OCI-LY1 (cell line): ENCODE results near the gene SLK.

Experiments
- H2AFZ ChIP-seq: fragments of 200-600 bp; sonication (generic), shearing (Covaris generic); 2 replicates; pipeline ENCODE4 v1.6.0; 2014; ENCODE audit warnings: antibody characterized with exemption, mild to moderate bottlenecking, low read length
- H3F3A ChIP-seq: fragments of 200-600 bp; sonication (generic), shearing (Covaris generic); 2 replicates; pipeline ENCODE4 v1.6.0; 2014; ENCODE audit warnings: mild to moderate bottlenecking, antibody characterized with exemption, low read length, moderate library complexity; ENCODE audit not compliant: insufficient read depth
- H3K27ac ChIP-seq: fragments of 200-600 bp; sonication (generic); 2 replicates; pipeline ENCODE4 v1.5.1; 2014; ENCODE audit warnings: low read length, mixed run types, mild to moderate bottlenecking, low read depth; ENCODE audit not compliant: poor library complexity, severe bottlenecking
- H3K27me3 ChIP-seq: fragments of 200-600 bp; sonication (generic); 2 replicates; pipeline ENCODE4 v1.6.0; 2014; ENCODE audit warnings: antibody characterized with exemption, mild to moderate bottlenecking, low read length, moderate library complexity; ENCODE audit not compliant: insufficient read depth
- H3K36me3 ChIP-seq: fragments of 200-600 bp; sonication (generic); 2 replicates; pipeline ENCODE4 v1.6.1; 2014; ENCODE audit warnings: mild to moderate bottlenecking, antibody characterized with exemption, low read length, moderate library complexity, mixed read lengths; ENCODE audit not compliant: insufficient read depth
- H3K4me1 ChIP-seq: fragments of 200-600 bp; sonication (generic); 2 replicates; pipeline ENCODE4 v1.5.1; 2014; ENCODE audit warnings: mild to moderate bottlenecking, low read length, moderate library complexity; ENCODE audit not compliant: insufficient read depth, severe bottlenecking
- H3K4me2 ChIP-seq: fragments of 200-600 bp; sonication (generic), shearing (Covaris generic); 2 replicates; pipeline ENCODE4 v1.6.1; 2014; ENCODE audit warnings: low read length
- H3K4me3 ChIP-seq: fragments of 200-600 bp; sonication (generic); 2 replicates; pipeline ENCODE4 v1.5.1; 2014; ENCODE audit warnings: low read length, low read depth, mild to moderate bottlenecking, mixed read lengths; ENCODE audit not compliant: poor library complexity, severe bottlenecking
- H3K79me2 ChIP-seq: fragments of 200-600 bp; shearing (Covaris generic); 2 replicates; pipeline ENCODE4 v1.6.1; 2016; ENCODE audit warnings: mixed run types, low read length, mixed read lengths; ENCODE audit not compliant: insufficient read depth
- H3K9ac ChIP-seq: fragments of 200-600 bp; sonication (generic), shearing (Covaris generic); 2 replicates; pipeline ENCODE4 v1.6.1; 2014; ENCODE audit warnings: mild to moderate bottlenecking, low read length, mixed read lengths
- H3K9me2 ChIP-seq: fragments of 200-600 bp; sonication (generic), shearing (Covaris generic); 2 replicates; pipeline ENCODE4 v1.6.1; 2014; ENCODE audit warnings: low read depth, mild to moderate bottlenecking, low read length, mixed read lengths
- H3K9me3 ChIP-seq: fragments of 200-600 bp; shearing (Covaris generic); 2 replicates; pipeline ENCODE4 v1.6.1; 2014; ENCODE audit warnings: low read length, mixed read lengths
- H4K20me1 ChIP-seq: fragments of 200-600 bp; sonication (generic), shearing (Covaris generic); 2 replicates; pipeline ENCODE4 v1.6.0; 2016; ENCODE audit warnings: mild to moderate bottlenecking, low read length; ENCODE audit not compliant: insufficient read depth
- CTCF ChIP-seq: fragments of 200-600 bp; sonication (generic), shearing (Covaris generic); IDR thresholded peaks from 2 replicates; pipeline ENCODE4 v1.5.1; 2017; ENCODE audit warnings: mild to moderate bottlenecking, antibody characterized with exemption, low read length, moderate library complexity, mixed read lengths
- EZH2 ChIP-seq: fragments of 200-600 bp; sonication (generic), shearing (Covaris generic); IDR thresholded peaks from 2 replicates; pipeline ENCODE4 v1.8.0; 2017; ENCODE audit warnings: borderline replicate concordance, mixed run types, mild to moderate bottlenecking, antibody characterized with exemption, low read length, moderate library complexity, mixed read lengths

Gene SLK

GRCh38 chr10:104037261-104037951 is 70.5 kb downstream of the SLK start:
- Histone ChIP-seq H3K79me2 (no peaks in the 10 kb centered on the region), H3K36me3 (no peaks in the 10 kb centered on the region), H3F3A (no peaks in the 10 kb centered on the region), H3K27me3 (no peaks in the 10 kb centered on the region; the same call in 1 of the 2 replicates), H3K4me1 (no peaks in the 10 kb centered on the region), H4K20me1 (no peaks in the 10 kb centered on the region), H3K4me2 (no peak overlapping the region), H3K9ac (no peak overlapping the region), H3K4me3 (no peak overlapping the region), H2AFZ (no peak overlapping the region), H3K9me2 (no peaks in the 10 kb centered on the region), H3K9me3 (no peaks in the 10 kb centered on the region), H3K27ac (no peak overlapping the region)
- TF ChIP-seq CTCF (no peak), EZH2 (no peak)

GRCh38 chr10:104038537-104038936 is 71.6 kb downstream of the SLK start:
- no peak for TF ChIP-seq EZH2
- TF ChIP-seq CTCF = no peak
- Histone ChIP-seq H3K4me3 (no peak overlapping the region), H3K36me3 (no peaks in the 10 kb centered on the region), H4K20me1 (no peaks in the 10 kb centered on the region), H2AFZ (no peak overlapping the region), H3K9ac (no peak overlapping the region), H3K27me3 (no peaks in the 10 kb centered on the region; the same call in 1 of the 2 replicates), H3K4me2 (no peak overlapping the region), H3K9me3 (no peaks in the 10 kb centered on the region), H3K9me2 (no peaks in the 10 kb centered on the region), H3K27ac (no peak overlapping the region), H3K79me2 (no peaks in the 10 kb centered on the region), H3K4me1 (no peaks in the 10 kb centered on the region), H3F3A (no peaks in the 10 kb centered on the region)

DNA sequence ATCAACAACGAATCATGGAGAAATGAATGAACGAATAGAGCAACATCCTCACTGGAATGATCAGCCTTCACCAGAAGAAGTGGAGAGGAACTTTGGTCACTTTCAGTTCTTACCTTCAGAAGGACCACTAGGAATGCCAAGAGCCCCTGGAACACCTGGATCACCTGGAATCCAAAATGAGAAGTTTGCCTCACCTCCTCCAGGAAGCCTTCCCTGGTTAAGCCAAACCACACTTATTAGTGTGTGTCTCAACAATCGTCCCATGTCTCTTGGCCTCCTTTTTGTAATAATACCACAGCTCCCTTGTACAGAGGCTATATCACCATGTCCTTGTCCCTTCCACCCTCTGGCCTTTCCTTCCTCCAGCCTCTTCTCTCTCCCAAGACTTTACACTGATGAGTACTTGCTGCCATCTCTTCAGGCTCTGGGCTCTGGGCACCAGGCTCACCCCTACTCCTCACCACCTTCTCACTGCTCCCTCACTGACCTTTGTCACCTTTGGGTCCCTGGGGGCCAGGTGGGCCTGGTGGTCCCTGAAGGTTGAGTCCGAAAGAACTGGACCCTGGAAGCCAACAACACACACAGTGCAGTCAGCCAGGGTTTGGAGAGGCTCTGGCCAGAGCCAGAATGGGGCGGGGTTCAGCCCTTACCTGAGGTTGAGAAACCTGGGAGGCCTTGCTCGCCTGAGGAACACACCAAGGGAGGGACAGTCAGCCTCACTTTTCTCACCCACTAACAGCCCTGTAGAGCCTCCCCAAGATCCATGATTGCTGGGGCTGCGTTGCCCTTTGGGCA is 72.2 kb downstream of the SLK start:
- H2AFZ ChIP-seq = no peak overlapping the region
- H3K9me3 ChIP-seq = no peaks in the 10 kb centered on the region
- H3K9ac ChIP-seq = no peak overlapping the region
- no peaks in the 10 kb centered on the region for H3K36me3 ChIP-seq
- TF ChIP-seq CTCF (no peak), EZH2 (no peak)
- H3K4me2 ChIP-seq = no peak overlapping the region
- H3K9me2 ChIP-seq = no peaks in the 10 kb centered on the region
- H3K4me1 ChIP-seq = no peaks in the 10 kb centered on the region
- H3K27me3 ChIP-seq = no peaks in the 10 kb centered on the region; the same call in 1 of the 2 replicates
- no peaks in the 10 kb centered on the region for H3F3A ChIP-seq
- H4K20me1 ChIP-seq = no peaks in the 10 kb centered on the region
- H3K79me2 ChIP-seq = no peaks in the 10 kb centered on the region
- no peak overlapping the region for H3K27ac ChIP-seq
- no peak overlapping the region for H3K4me3 ChIP-seq
